ENCODE data around the gene PPOX. TPM values are rescaled to one million over a fixed set of nuclear protein-coding genes. Genes with fewer than 3 reads are reported as not detected.
A peak's percentile ranks its signal among the peaks of the same experiment; 100 is the strongest.

The PPOX gene
- total RNA-seq, 1 donor from 2014 or later: 28.3 TPM

DNA sequence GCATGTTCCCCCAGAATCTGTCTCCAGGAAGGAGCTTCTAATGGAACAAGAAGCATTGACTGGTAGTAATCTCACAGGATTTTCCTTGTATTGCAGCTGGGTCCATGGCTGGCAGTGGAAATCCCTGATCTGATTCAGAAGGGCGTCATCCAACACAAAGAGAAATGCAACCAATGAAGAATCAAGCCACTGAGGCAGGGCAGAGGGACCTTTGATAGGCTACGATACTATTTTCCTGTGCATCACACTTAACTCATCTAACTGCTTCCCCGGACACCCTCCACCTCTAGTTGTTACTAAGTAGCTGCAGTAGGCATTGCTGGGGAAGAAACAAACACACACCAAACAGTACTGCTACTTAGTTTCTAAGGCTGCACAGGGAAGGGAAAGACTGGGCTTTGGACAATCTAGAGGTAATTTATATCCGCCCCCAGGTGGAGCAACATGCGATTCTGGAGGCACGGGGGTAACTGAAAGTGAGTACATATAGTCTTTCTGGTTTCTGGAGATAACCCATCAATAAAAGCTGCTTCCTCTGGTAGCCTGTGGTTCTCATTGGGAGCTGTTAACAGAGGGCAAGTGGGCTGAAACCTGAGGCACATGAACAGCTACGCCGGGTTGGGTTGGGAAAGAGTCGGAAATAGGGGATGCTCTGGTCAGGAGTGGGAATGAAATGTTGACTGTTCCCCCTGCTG is 7.8 kb upstream of the PPOX start:
- DNase-seq (ENCODE audit: low read depth): no peak
- Histone ChIP-seq H3K4me3 (ENCODE audit: low read depth, low read length) (no peak overlapping the region), H3K36me3 (ENCODE audit: control insufficient read depth, insufficient read depth, low read length) (peaks cover 1% of the 10 kb centered on the region), H3K27me3 (ENCODE audit: control insufficient read depth, insufficient read depth, low read length) (no peaks in the 10 kb centered on the region)
- TF ChIP-seq, protein P1, sequence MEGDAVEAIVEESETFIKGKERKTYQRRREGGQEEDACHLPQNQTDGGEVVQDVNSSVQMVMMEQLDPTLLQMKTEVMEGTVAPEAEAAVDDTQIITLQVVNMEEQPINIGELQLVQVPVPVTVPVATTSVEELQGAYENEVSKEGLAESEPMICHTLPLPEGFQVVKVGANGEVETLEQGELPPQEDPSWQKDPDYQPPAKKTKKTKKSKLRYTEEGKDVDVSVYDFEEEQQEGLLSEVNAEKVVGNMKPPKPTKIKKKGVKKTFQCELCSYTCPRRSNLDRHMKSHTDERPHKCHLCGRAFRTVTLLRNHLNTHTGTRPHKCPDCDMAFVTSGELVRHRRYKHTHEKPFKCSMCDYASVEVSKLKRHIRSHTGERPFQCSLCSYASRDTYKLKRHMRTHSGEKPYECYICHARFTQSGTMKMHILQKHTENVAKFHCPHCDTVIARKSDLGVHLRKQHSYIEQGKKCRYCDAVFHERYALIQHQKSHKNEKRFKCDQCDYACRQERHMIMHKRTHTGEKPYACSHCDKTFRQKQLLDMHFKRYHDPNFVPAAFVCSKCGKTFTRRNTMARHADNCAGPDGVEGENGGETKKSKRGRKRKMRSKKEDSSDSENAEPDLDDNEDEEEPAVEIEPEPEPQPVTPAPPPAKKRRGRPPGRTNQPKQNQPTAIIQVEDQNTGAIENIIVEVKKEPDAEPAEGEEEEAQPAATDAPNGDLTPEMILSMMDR (IDR thresholded peaks at IDR 0.05; ENCODE audit: insufficient read depth, low read length, poor library complexity, severe bottlenecking): no peak

DNA sequence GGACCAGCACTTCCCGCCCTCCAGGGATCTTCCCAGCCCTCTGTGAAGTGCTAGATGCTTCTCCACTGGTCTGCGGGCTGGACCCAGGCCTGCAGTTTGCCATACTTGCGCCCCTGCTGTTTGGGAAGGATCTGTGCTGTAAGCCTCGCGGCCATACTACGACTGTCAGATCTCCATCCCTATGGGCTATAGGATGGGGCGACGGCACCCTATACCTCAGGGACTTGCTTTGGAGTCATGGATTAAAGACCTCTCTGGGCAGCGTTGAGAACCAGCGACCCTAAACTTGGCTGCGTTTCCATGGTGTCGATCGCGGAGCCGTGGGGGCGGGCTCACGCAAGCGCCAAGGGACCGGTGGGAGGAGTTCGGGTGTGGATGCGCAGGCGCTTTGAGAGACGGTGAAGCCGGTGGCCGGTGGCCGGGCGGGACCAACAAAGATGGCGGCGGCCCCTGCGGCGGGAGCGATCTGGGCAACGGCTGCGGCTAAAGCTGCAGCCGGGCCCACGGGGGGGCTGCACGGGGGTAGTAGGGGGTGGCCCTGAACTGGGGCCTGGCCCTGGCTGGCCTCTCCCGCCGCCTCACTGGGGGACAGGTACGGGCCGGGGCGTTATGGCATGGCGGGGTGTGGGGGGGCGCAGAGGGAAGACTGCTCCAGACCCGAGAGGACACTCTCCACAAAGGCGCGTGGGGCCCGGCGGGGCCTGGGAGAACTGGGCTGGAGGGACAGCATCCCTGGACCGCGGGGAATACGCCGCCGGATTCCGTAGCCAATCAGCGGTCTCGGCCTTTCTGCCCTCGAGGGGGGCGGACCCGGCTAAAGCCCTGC is 6.9 kb upstream of the PPOX start, which contains the start of gene USP21:
TSS of gene USP21 (plus strand) at position 414 of the 826 bp plus-strand sequence. CDS start 1,141 bp downstream, outside the sequence.
- Histone ChIP-seq H3K27me3 (ENCODE audit: control insufficient read depth, insufficient read depth, low read length) (no peaks in the 10 kb centered on the region), H3K36me3 (ENCODE audit: control insufficient read depth, insufficient read depth, low read length) (peaks cover 1% of the 10 kb centered on the region), H3K4me3 (ENCODE audit: low read depth, low read length) (peak within 1 kb of the TSS; percentile 63)
- DNase-seq (ENCODE audit: low read depth): no peak
- TF ChIP-seq, protein P1 (IDR thresholded peaks at IDR 0.05; ENCODE audit: insufficient read depth, low read length, poor library complexity, severe bottlenecking): peak; percentile 52

DNA sequence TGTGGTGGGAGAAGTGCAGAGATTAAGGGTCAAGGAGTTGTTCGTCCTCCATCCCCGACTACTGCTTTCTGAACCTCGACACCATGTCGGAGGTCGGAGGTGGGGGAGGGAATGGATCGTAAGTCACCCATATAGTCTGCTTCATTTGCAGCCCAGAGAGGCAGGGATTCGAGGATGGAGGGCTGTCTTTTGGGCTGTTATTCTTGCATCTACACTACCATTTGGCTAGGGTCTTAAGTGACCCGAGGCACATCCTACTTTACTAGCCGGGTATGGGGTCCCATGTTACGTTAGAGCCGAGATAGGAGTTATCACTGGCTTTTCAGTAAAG is 6.3 kb upstream of the PPOX start:
- TF ChIP-seq, protein P1 (IDR thresholded peaks at IDR 0.05; ENCODE audit: insufficient read depth, low read length, poor library complexity, severe bottlenecking): no peak
- Histone ChIP-seq H3K36me3 (ENCODE audit: control insufficient read depth, insufficient read depth, low read length) (peaks cover 3% of the 10 kb centered on the region), H3K27me3 (ENCODE audit: control insufficient read depth, insufficient read depth, low read length) (no peaks in the 10 kb centered on the region), H3K4me3 (ENCODE audit: low read depth, low read length) (peak overlapping the region; percentile 63)
- DNase-seq (ENCODE audit: low read depth): no peak

DNA sequence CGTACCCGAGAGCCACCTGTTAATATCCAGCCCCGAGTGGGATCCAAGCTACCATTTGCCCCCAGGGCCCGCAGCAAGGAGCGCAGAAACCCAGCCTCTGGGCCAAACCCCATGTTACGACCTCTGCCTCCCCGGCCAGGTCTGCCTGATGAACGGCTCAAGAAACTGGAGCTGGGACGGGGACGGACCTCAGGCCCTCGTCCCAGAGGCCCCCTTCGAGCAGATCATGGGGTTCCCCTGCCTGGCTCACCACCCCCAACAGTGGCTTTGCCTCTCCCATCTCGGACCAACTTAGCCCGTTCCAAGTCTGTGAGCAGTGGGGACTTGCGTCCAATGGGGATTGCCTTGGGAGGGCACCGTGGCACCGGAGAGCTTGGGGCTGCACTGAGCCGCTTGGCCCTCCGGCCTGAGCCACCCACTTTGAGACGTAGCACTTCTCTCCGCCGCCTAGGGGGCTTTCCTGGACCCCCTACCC is 5.5 kb upstream of the PPOX start:
- TF ChIP-seq, protein P1 (IDR thresholded peaks at IDR 0.05; ENCODE audit: insufficient read depth, low read length, poor library complexity, severe bottlenecking): no peak
- no peak for DNase-seq (ENCODE audit: low read depth)
- Histone ChIP-seq H3K4me3 (ENCODE audit: low read depth, low read length) (no peak overlapping the region), H3K27me3 (ENCODE audit: control insufficient read depth, insufficient read depth, low read length) (no peaks in the 10 kb centered on the region), H3K36me3 (ENCODE audit: control insufficient read depth, insufficient read depth, low read length) (peaks cover 2% of the 10 kb centered on the region)

DNA sequence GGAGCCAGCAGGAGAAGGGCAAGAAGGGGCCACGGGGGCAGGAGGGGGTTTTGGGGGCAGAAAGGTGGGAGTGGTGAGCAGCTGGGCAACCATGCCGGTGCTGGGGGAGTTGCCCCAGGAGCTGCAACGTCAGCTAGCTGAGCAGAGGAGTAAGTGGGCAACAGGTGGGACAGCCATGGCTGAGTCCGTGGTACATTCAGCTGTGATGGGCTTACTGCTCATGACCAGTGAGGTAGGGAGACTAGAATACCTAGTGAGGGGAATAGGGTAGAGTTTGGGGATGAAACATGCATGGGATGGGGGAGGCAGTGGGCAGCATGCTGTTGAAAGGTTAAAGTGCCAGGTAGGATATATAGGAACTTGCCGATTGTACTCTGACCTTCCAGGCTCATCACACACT is 4.6 kb upstream of the PPOX start:
- no peak overlapping the region for H3K4me3 ChIP-seq (ENCODE audit: low read depth, low read length)
- no peak for DNase-seq (ENCODE audit: low read depth)
- H3K27me3 ChIP-seq (ENCODE audit: control insufficient read depth, insufficient read depth, low read length): no peaks in the 10 kb centered on the region
- H3K36me3 ChIP-seq (ENCODE audit: control insufficient read depth, insufficient read depth, low read length): peaks cover 2% of the 10 kb centered on the region
- TF ChIP-seq, protein P1 (IDR thresholded peaks at IDR 0.05; ENCODE audit: insufficient read depth, low read length, poor library complexity, severe bottlenecking): no peak
